ENCODE measurements around the gene GPR3.

The GPR3 gene

GRCh38 chr1:27361553-27361952 lies 30.9 kb upstream of the GPR3 start:
- TF ChIP-seq, protein P1, sequence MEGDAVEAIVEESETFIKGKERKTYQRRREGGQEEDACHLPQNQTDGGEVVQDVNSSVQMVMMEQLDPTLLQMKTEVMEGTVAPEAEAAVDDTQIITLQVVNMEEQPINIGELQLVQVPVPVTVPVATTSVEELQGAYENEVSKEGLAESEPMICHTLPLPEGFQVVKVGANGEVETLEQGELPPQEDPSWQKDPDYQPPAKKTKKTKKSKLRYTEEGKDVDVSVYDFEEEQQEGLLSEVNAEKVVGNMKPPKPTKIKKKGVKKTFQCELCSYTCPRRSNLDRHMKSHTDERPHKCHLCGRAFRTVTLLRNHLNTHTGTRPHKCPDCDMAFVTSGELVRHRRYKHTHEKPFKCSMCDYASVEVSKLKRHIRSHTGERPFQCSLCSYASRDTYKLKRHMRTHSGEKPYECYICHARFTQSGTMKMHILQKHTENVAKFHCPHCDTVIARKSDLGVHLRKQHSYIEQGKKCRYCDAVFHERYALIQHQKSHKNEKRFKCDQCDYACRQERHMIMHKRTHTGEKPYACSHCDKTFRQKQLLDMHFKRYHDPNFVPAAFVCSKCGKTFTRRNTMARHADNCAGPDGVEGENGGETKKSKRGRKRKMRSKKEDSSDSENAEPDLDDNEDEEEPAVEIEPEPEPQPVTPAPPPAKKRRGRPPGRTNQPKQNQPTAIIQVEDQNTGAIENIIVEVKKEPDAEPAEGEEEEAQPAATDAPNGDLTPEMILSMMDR (IDR thresholded peaks at IDR 0.05) = no peak

GRCh38 chr1:27363766-27364695 lies 28.4 kb upstream of the GPR3 start:
- TF ChIP-seq, protein P1 (IDR thresholded peaks at IDR 0.05) = no peak

GRCh38 chr1:27364696-27365371 lies 27.6 kb upstream of the GPR3 start:
- TF ChIP-seq, protein P1 (IDR thresholded peaks at IDR 0.05) = no peak

GRCh38 chr1:27365372-27366112 lies 26.9 kb upstream of the GPR3 start:
- TF ChIP-seq, protein P1 (IDR thresholded peaks at IDR 0.05) = no peak

DNA sequence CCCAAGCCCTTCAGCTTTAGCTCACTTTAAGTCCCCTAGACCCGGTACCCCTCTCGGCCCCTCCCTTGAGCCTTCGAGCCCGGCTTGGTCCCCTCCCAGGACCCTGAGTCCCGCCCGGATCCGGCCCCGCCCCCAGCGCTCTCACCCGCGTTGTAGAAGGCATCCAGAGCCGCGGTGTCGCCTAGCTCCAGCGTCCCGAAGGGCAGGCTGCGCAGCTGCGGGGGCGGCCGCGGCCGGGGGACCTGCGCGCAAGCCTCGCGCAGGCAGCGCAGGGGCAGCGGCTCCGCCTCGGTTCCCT lies 26.4 kb upstream of the GPR3 start:
- TF ChIP-seq, protein P1 (IDR thresholded peaks at IDR 0.05) = no peak

GRCh38 chr1:27366411-27367159 lies 25.8 kb upstream of the GPR3 start, which contains the start of gene MAP3K6:
TSS of gene MAP3K6 (minus strand) at chr1:27366961. CDS start at chr1:27366597, 364 bp downstream.
- TF ChIP-seq, protein P1 (IDR thresholded peaks at IDR 0.05) = peak; percentile 76

DNA sequence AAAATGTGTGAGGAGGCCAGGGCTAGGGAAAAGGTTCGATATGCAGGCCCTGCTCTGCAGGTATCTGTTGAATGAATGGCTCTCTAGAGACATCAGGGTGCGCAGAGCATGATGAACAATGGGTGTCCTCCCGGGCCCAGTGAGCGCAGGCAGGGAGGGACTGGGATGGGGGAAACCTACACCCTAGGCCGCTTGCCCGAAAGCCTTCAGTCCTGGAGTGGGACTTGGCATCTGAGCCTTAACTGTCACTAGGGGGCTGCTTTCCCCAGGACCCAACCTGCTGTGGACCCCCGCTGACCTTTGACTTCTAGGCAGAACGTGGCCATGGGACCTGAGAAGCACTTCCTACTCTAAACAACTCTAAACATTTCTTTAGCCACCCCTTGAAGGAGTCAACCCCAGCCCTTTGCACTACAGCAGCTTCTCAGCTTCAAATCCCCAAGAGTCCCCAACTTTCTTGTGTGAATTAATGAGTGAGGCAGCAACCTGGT lies 25.2 kb upstream of the GPR3 start:
- TF ChIP-seq, protein P1 (IDR thresholded peaks at IDR 0.05) = no peak
